Esophagus (tissue), 2 donors: Measurements from ENCODE around the gene LARGE1. TPM values are rescaled to one million over a fixed set of nuclear protein-coding genes. Genes with fewer than 3 reads are reported as not detected.

ENCODE experiments used
- H3K27ac ChIP-seq, 2 donors: one replicate each; pipeline ENCODE4 v1.5.1; 2013; ENCODE audit warnings: low read depth in 2 of 2, mild to moderate bottlenecking in 2 of 2, inconsistent platforms in 1 of 2, low read length in 1 of 2, moderate library complexity in 1 of 2
- H3K27me3 ChIP-seq, 2 donors: one replicate each; pipeline ENCODE4 v1.6.1; 2013; ENCODE audit warnings: low read length in 2 of 2, control low read depth in 1 of 2, mild to moderate bottlenecking in 1 of 2; ENCODE audit not compliant: insufficient read depth in 2 of 2, control insufficient read depth in 1 of 2
- H3K36me3 ChIP-seq, 2 donors: one replicate each; pipeline ENCODE4 v1.6.1; 2013; ENCODE audit warnings: low read length in 1 of 2; ENCODE audit not compliant: control insufficient read depth in 2 of 2, insufficient read depth in 2 of 2
- H3K4me1 ChIP-seq, 2 donors: one replicate each; pipeline ENCODE4 v1.6.1; 2013; ENCODE audit warnings: low read length in 1 of 2; ENCODE audit not compliant: control insufficient read depth in 2 of 2, insufficient read depth in 2 of 2
- H3K4me3 ChIP-seq, 2 donors: one replicate each; pipeline ENCODE4 v1.5.1; 2013; ENCODE audit warnings: low read length in 2 of 2, mild to moderate bottlenecking in 2 of 2, low read depth in 1 of 2, moderate library complexity in 1 of 2
- H3K9me3 ChIP-seq, 2 donors: one replicate each; pipeline ENCODE4 v1.6.1; 2013; ENCODE audit warnings: mild to moderate bottlenecking in 2 of 2, low read depth in 1 of 2, low read length in 1 of 2, moderate library complexity in 1 of 2; ENCODE audit not compliant: control insufficient read depth in 2 of 2, insufficient read depth in 1 of 2
- WGBS, 2 donors: extraction: QIAGEN DNeasy Blood & Tissue Kit; methylation state at CpG; one replicate each; pipeline ENCODE4 v1.1.7; 2013; 5-methylcytosine and 5-hydroxymethylcytosine counted together
- polyA plus RNA-seq, 2 donors: library from polyadenylated mRNA; stranded (reverse); fragments of 200-250 nt; gene quantifications; one replicate each; pipeline ENCODE4 v1.2.3, GENCODE V29; 2013
- donor health status: healthy with polysubstance abuse.
- donor health status: Bipolar disorder and iron deficiency.

LARGE1 gene
- polyA plus RNA-seq, 2 donors, result 2.0 to 2.5 TPM

DNA sequence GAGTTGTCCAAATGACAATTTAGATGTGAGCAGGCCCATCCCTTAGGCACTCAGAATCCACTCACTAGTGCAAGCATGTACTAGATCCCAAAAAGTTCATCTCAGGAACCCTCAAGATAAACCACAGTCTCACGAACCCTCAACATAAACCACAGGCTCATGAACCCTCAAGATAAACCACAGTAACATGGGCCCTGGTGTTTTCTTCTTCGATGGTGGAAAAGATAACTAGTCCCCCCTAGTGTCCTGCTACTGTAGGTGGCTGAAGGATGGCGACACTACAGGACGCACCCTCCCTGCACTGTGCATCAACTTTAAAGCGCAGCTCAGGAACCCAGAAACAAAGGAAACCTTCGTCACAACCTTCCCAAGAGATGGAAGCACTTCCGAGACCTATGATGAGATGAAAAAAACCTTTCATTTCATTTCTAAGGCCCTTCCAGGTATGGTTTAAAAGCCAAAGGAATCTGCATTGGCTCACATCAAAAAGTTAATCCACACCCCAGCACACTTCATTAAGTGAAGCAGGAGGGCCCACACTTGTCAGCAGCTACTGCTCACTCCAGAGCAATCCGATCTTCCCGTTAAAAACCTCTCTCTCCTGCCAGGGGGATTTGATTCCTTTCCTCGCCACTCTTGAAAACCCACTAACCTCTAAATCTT is 2.4 kb downstream of the LARGE1 start:
- Histone ChIP-seq H3K27ac (no peak overlapping the region), H3K27me3 (no peaks in the 10 kb centered on the region), H3K36me3 (no peaks in the 10 kb centered on the region), H3K4me3 (no peak overlapping the region), H3K4me1 (peaks cover 3 to 7% of the 10 kb centered on the region in 2 donors), H3K9me3 (no peaks in the 10 kb centered on the region)
- WGBS, 2 donors, result 58 to 68% methylated on average over 10 of the region's 10 CpGs

DNA sequence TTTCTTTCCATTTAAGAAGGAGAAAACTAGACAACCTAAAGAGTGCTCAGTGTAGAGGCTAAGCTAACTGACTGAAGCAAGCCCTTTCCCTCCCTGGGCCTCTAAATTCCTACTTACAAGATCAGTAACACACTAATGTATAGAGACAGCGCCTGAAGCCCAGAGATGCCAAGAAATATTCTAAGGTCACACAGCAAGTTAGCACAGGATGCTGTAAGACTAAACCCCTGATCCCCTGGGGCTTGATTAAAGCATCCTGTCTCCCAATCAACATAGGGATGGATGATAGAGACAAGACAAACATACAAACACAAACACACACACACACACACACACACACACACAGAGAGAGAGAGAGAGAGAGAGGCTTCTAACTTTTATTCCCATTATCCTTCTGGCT is 5.6 kb downstream of the LARGE1 start:
- H3K36me3 ChIP-seq, result peaks cover 0 to 2% of the 10 kb centered on the region in 2 donors
- WGBS, 2 donors, result 87 to 91% methylated on average over 1 of the region's 1 CpG
- H3K9me3 ChIP-seq, result no peaks in the 10 kb centered on the region
- no peak overlapping the region for H3K27ac ChIP-seq
- H3K4me3 ChIP-seq, result no peak overlapping the region
- no peaks in the 10 kb centered on the region for H3K27me3 ChIP-seq
- H3K4me1 ChIP-seq, result peaks cover 1 to 2% of the 10 kb centered on the region in 2 donors

DNA sequence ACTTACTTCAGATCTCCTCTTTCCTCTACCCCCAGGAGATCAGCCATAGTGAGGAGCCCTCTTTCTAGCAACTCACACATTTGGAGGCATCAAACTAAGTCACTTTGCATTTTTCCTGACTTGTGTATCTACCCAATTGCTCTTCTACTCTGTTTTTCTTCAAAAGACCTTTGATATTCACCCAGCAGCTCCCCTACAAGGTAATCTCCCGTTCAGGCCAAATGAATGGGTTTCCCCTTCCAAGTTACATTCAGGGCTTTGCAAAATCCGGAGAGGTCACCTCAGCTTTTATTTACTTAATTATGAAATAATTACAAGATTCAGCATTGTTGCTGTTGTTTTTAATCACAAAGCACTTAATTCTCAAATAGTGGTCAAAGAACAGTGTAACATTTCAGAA is 6.1 kb downstream of the LARGE1 start:
- Histone ChIP-seq H3K27me3 (no peaks in the 10 kb centered on the region), H3K36me3 (peaks cover 0 to 2% of the 10 kb centered on the region in 2 donors), H3K27ac (no peak overlapping the region), H3K4me1 (peaks cover 0 to 2% of the 10 kb centered on the region in 2 donors), H3K9me3 (no peaks in the 10 kb centered on the region), H3K4me3 (no peak overlapping the region)
- 80 to 84% methylated on average over 2 of the region's 2 CpGs for WGBS, 2 donors

DNA sequence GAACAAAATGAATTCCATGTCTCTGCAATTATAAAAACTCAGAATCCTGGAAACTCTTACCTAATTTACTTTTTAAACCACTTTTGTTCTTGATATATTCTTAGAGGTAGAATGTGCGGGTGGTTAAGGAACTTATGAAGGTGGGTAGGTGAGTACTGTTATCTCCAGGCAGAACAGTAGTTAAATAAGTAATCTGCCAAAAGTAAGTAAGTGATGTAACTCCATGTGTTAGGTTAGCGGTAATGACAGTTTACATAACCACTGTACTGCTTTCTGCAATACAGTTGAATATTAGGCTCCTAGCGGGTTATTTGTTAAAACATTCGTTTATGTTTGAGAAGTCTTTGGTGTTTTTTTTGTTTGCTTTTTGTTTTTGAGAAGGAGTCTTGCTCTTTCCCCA is 7.1 kb downstream of the LARGE1 start:
- Histone ChIP-seq H3K36me3 (peaks cover 0 to 2% of the 10 kb centered on the region in 2 donors), H3K9me3 (no peaks in the 10 kb centered on the region), H3K27me3 (no peaks in the 10 kb centered on the region), H3K4me1 (peaks cover 0 to 2% of the 10 kb centered on the region in 2 donors), H3K4me3 (no peak overlapping the region), H3K27ac (no peak overlapping the region)
- WGBS, 2 donors, result 86 to 93% methylated on average over 4 of the region's 4 CpGs

DNA sequence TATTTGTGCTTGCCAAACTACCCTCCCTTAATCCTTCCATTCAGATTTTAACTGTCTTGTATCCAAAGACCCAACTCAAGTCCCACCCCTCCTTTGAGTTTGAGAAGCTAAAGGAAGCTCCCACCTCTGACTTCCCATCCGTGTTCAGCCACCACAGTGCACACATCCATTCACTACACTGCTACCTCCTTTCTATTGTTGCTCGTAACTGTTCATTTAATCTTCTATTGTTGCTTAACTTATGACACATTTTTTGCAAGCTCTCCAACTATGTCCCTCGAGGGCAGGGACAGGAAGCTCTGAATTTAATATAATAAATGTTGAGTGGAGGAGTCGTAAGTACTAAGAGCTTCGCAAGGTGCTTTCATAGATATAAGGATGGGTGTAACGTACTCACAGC is 10.4 kb downstream of the LARGE1 start:
- Histone ChIP-seq H3K4me1 (no peaks in the 10 kb centered on the region), H3K4me3 (no peak overlapping the region), H3K36me3 (peaks cover 0 to 2% of the 10 kb centered on the region in 2 donors), H3K9me3 (no peaks in the 10 kb centered on the region), H3K27me3 (no peaks in the 10 kb centered on the region), H3K27ac (no peak overlapping the region)
- 49 to 73% methylated on average over 6 of the region's 6 CpGs for WGBS, 2 donors

DNA sequence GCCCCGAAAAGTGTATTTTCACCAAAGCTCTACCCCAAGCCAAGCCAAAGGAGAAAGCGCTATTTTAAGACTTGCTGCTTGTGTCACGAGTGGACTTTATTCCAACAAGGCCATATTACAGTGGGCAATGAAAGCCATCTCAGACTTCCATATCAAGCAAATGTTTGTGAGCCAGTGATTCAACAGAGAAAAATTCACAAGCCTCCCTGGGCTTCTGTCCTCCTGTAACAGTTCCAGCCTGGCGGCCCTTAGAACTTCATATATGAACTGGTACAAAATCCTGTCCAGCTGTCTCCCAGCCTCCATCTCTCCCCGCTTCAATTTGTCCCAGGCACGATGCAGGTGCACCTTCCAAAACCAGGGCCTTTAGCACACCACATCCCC is 11.2 kb downstream of the LARGE1 start:
- H3K4me3 ChIP-seq, result no peak overlapping the region

DNA sequence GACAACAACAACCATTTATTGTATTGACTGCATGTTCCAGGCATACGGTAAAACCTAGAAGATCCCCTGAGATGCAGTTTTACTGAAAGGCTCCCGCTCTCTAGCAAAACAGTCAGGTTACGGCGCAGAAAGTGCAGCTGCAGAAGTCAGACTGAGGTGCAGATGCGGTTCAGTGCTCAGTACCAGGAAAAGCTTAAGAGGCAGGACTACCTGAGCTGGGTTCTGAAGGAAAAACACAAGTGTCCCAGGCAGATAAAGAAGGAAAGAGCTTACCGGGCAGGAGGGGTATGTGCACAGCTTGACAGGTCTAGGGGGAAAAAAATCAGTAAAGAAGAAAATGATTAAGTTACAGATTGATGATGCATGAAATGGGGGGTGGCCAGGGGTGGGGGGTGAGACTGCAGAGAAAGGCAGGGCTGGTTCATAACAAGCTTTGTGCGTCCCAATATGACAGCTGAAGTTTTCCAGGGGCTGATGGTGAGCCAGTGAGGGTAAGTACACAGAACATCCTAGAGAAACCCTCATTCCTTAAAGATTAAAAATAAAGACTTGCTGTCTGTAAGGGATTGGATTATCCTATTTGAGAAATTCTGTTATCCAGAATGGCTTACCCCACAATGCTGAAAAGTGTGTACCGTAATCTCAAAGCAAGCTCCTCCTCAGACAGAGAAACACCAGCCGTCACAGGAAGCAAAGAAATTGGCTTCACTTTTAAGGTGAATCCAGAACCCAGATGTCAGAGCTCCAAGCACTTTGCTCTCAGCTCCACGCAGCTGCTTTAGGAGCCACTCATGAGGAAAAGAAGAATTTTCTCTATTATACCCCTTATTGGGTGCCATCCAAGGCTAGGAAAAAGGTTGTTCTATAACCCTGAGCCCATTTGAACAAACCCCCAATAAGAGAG is 11.9 kb downstream of the LARGE1 start:
- H3K36me3 ChIP-seq, result peaks cover 0 to 2% of the 10 kb centered on the region in 2 donors
- no peak overlapping the region for H3K27ac ChIP-seq
- H3K27me3 ChIP-seq, result no peaks in the 10 kb centered on the region
- H3K4me3 ChIP-seq, result no peak overlapping the region
- no peaks in the 10 kb centered on the region for H3K9me3 ChIP-seq
- 86 to 89% methylated on average over 10 of the region's 10 CpGs for WGBS, 2 donors
- no peaks in the 10 kb centered on the region for H3K4me1 ChIP-seq

More for the DNA sequence above, 11.2 kb downstream of the LARGE1 start:
- Histone ChIP-seq H3K4me1 (no peaks in the 10 kb centered on the region), H3K36me3 (peaks cover 0 to 2% of the 10 kb centered on the region in 2 donors), H3K9me3 (no peaks in the 10 kb centered on the region), H3K27ac (no peak overlapping the region), H3K27me3 (no peaks in the 10 kb centered on the region)
- WGBS, 2 donors, result 76 to 84% methylated on average over 6 of the region's 6 CpGs

DNA sequence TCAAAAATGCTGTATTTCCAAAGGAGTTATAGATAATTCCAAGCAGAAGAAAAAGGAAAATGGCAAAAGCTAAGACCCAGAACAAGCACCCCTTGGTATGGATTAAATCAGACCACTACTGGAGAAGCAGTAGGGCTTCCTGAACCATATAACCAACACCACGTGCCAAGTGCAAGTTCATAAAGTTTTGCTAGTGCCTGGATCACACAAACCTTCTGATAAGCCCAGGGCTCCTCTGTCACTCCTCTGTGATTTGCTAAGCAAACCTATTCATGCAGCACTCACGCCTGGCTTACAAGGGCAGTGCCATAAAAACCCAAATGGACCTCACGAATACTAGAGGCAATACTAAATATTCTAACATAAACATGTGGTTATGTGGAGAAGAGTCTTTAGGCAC is 13.3 kb downstream of the LARGE1 start:
- Histone ChIP-seq H3K4me1 (no peaks in the 10 kb centered on the region), H3K27ac (no peak overlapping the region), H3K4me3 (no peak overlapping the region), H3K9me3 (no peaks in the 10 kb centered on the region), H3K27me3 (no peaks in the 10 kb centered on the region), H3K36me3 (peaks cover 0 to 2% of the 10 kb centered on the region in 2 donors)
- 68 to 78% methylated on average over 3 of the region's 3 CpGs for WGBS, 2 donors

DNA sequence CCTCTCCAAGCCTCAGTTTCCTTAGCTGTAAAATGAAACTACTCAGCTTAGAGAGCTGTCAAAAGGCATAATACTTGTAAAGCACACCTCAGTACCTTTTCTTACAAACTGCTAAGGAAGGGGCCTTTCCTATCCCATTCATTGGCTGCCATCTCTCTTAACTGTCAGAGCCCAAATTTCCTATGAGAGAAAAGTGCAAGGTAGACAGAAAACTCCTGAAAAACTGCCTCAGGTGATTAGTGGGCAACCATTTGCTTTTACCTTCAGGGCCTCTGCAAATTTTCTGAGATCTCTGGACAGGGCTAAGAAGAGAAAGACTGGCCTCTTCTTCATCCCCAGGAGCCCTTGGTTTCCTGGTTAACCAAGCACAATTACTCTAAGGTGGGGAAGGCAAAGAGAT is 13.8 kb downstream of the LARGE1 start:
- peaks cover 0 to 2% of the 10 kb centered on the region in 2 donors for H3K36me3 ChIP-seq

More for the DNA sequence above, 13.8 kb downstream of the LARGE1 start:
- no peak overlapping the region for H3K27ac ChIP-seq
- no peaks in the 10 kb centered on the region for H3K27me3 ChIP-seq
- H3K4me3 ChIP-seq, result no peak overlapping the region
- no peaks in the 10 kb centered on the region for H3K9me3 ChIP-seq
- no peaks in the 10 kb centered on the region for H3K4me1 ChIP-seq
